Measurements from ENCODE around the gene MOB3A. TPM values are rescaled to one million over a fixed set of nuclear protein-coding genes. Genes with fewer than 3 reads are reported as not detected.

Gene MOB3A
- polyA plus RNA-seq, 1 donor, result 13.4 TPM

DNA sequence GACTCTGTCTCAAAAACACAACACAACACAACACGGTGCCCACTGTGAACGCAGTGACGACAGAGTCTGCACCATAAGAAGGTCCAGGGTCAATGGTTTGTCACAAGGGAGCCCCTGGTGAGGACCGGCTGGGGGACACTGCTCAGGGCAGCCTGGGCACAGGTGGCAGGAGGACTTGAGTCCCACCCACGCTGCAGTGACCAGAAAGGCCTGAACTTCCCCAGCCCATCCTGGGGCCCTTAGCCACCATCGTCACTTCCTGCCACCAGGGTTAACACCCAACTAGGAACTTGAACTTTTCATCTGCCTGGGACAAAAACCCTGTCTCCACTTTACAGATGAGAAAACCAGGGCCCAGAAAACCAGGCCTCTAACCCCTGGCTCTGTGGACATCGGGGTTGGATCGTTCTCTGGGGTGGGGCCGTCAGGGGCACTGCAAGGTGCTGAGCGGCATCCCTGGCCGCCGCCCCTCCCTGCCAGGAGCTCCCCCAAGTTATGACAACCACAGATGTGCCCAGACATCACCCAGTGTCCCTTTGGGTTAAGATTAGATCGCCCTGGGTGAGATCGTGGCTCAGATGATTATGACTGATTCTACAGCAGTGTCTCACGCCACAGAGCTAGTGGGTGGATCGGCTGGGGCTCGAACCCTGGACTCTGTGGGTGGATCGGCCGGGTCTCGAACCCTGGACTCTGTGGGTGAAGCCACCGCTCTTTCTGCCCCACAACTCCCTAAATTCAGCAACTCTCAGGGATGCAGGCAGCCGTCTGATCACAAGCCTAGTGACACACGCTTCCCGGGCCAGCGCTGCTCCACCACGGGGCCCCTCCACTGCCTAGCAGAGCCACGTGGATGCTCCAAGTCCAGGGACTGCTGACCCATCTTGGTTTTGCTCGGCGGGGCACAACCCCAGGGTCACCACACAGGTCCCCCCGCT lies 14.0 kb downstream of the MOB3A start:
- no peak for DNase-seq (ENCODE audit: low read depth)

DNA sequence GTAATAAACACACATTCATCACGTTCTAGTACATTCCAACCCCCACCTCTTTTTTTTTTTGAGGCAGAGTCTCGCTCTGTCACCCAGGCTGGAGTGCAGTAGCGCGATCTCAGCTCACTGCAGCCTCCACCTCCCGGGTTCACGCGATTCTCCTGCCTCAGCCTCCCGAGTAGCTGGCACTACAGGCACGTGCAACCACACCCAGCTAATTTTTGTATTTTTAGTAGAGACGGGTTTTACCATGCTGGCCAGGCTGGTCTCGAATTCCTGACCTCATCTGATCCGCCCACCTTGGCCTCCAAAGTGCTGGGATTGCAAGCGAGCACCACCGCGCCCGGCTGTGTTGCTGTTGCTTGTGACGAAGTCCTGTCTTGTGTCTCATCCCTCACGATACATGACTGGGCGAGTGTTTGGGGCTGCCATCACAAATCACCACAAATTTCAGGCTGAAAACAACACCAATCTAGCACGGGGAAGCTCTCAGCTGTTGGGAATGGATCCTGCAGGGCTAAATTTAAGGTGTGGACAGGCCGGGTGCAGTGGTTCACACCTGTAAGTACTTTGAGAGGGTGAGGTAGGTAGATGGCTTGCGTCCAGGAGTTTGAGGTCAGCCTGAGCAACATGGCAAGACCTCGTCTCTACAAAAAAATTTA lies 15.7 kb downstream of the MOB3A start:
- DNase-seq (ENCODE audit: low read depth), result no peak

DNA sequence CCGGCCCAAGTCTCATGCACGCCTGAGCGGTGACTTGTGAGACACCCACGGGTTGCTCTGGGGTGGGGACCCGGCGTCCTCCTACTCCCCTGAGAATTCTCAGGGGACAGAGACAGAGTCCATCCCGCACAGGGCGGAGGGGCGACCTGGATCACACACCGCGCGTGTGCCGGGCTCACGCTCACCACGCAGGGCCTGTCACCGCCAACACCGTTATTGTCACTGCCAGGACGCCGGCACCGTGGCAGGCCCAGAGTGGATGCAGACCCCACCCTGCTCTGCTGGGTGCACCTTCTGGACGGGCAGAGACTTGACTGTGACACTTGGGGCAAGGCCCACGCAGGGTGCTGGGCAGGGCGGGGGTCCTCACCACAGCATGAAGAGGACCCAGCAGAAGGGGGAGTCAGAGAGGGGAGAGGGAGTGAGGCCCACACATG lies 16.2 kb downstream of the MOB3A start:
- no peak for DNase-seq (ENCODE audit: low read depth)

DNA sequence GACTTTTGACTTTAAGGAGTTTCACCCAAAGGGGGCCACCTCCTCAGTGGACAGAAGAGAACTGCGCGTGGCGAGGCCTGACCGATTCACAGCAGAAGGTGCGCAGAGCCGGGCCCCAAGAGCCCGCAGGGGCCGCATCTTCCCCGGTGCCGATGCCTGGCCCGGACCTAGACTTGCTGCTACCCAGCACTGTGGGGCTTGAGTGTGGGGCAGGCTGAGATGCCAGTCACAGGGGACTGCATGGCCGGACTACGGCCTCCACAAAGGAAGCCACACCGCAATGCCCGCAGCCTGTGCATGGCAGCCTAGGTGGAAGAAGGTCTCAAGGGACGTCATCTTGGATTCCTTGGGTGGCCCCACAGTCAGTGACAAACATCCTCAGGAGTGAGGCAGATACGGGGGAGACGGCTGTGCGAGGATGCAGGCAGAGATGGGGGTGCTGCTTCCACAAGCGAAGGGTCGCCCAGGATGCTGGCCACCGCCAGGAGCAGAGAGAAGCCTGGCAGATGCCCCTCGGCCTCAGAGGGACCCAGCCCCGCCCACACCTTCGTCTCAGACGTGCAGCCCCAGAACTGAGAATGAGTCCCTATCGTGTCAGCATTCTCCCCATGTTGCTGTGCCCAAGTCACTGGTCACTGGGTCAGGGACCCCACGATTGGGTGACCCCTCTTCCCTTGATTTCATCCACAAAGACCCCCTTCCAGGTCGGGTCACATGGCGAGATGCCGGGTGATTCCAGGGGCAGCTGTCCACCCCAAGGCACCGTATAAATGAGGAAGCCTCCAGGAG lies 16.9 kb downstream of the MOB3A start:
- no peak for DNase-seq (ENCODE audit: low read depth)

DNA sequence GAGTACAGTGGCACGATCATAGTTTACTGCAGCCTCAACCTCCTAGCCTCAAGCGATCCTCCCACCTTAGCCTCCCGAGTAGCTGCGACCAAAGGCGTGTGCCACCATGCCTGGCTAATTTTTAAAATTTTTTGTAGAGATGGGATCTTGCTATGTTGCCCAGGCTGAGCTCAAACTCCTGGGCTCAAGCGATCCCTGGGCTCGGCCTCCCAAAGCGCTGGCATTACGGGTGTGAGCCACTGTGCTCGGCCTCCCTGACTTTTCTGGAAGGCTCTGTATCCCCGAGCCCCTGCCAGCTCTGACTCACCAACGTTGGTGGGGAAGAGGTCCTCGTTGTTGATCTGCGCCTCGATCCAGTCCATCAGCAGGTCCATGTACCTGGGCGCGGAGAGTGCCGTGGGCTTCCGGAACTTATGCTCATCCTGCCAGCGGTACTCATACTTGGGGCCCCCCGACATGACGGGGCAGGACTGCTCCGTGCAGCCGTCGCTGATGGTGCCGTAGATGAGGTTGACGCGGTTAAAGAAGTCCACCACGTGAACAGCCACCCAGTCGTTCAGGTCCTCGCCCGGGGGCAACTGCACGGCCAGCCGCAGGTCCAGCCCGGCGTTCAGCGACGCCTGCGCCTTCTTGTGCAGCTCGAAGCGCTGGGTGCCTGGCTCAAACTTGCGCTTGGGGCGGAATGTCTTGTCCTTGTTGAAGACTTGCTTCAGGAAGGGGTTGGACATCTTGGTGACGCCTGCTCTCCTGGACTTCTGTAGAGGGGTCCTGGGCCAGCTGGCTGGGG lies 18.1 kb downstream of the MOB3A start:
- DNase-seq (ENCODE audit: low read depth), result no peak

DNA sequence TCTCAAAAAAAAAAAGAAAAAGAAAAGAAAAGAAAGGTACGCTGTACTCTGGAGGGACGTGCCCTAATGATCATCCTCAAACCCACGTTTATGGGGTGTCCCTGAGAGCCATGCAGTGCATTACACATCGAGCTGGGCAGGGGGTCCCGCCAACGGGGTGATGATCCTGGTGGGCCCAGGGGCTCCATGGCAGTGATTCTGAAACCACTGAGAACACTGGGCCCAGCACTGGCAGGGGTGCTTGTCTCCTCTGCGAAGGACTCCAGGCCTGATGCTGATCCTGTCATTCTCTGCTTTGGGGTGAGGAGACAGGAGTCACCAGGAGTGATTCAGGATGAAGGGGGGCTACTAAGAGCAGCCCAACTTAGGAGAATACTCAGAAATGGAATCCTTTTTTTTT lies 18.7 kb downstream of the MOB3A start:
- no peak for DNase-seq (ENCODE audit: low read depth)

DNA sequence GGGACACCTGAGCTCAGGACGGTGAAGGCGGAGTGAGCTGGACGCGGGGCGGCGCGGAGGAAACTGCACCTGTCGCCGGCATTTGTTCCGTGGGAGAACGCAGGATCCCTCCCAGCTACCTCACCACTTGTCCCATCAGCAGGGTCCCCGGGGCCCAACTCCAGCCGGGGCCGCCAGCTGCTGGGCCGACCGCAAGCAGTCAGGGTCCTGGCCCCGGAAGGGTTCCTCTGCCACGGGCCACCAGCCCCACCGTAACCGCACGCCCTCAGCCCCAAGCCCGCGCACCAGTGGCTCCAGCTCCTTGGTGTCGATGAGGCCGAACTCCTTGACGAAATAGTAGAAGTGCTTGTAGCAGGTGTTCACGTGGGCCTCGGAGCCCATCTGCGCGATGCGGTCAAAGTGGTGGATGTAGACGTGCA lies 19.6 kb downstream of the MOB3A start:
- no peak for DNase-seq (ENCODE audit: low read depth)

DNA sequence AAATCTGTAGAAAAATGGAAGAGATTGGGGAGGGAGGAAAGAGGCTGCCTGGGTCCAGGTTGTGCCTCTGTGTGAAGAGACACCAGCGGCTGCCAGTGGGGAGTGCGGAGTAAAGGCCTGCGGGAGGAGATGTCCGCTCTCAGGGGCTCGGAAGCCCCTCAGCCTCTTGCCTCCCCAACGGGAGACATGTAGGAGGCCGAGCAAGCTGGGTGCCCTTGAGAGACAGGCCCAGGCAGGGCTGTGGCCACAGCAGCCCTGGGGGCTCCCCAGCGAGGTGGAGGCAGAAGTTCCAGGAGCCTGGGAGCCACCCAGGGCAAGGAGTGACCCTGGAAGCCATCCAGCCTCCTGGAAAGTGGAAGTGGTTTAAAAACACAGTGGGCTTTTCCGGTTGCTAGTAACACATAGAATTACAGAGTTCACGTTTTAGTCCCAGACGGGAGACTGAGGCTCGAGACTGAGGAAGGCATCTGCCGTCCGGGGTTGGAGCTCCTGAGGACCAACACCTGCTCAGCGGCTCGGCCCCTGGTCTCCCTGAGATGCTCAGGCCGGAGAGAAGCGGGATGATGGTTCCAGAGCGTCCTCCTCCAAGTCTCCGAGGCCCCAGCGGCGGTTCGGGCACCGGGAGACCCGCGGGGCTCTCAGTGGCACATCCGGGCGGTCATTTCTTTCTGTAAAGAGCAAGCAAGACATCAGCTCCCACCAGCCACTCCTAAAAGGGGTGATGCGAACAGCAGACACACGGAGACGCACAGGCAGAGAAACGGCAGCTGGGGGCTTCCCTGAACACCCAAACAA lies 23.2 kb downstream of the MOB3A start:
- DNase-seq (ENCODE audit: low read depth), result no peak

DNA sequence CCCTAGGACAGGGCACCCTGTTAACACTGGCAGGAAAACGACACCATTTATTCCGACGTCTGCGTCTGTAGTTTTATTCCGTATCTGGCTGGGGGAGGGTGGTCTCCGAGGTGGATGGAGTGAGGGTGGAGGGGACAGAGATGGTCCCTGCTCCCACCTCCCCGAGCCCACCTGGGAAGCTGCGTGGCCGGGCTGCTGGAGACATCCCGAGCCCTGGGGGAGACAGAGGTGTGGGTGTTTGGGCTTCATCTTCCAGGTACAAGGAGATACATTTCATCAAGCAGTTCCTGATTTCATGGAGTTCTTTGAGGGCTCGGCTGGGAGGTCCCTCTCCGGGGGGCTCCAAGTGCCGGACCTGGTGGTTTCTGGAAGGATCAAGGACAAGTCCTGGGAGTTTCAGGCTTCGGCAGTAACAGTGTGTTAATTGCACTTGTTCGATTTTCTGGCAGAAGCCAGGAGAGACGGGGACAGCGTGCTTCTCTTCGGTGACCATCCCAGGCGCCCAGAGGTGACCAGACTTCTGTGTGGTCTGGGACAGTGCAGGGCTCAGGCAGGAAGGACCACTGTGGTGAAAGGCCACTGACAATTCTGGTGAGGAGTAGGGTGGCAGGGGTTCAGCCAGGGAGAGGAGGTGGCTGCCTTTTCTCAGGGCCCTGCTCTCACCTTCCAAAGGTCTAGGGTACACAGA lies 25.0 kb downstream of the MOB3A start:
- DNase-seq (ENCODE audit: low read depth), result no peak

DNA sequence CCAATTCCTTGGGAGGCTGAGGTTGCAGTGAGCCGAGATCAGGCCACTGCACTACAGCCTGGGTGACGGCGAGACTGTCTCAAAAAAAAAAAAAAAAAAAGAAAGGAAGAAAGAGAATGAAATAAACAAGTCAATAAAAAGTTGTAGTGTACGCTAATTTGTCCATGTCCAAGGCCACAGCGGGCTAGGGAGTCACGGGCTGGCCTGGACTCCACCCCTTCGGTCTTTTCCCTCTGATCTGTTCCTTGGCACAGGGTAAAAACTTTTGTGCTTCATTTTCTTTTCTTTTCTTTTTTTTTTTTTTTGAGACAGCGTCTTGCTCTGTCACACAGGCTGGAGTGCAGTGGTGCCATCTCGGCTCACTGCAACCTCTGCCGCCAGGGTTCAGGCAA lies 25.7 kb downstream of the MOB3A start:
- no peak for DNase-seq (ENCODE audit: low read depth)

DNA sequence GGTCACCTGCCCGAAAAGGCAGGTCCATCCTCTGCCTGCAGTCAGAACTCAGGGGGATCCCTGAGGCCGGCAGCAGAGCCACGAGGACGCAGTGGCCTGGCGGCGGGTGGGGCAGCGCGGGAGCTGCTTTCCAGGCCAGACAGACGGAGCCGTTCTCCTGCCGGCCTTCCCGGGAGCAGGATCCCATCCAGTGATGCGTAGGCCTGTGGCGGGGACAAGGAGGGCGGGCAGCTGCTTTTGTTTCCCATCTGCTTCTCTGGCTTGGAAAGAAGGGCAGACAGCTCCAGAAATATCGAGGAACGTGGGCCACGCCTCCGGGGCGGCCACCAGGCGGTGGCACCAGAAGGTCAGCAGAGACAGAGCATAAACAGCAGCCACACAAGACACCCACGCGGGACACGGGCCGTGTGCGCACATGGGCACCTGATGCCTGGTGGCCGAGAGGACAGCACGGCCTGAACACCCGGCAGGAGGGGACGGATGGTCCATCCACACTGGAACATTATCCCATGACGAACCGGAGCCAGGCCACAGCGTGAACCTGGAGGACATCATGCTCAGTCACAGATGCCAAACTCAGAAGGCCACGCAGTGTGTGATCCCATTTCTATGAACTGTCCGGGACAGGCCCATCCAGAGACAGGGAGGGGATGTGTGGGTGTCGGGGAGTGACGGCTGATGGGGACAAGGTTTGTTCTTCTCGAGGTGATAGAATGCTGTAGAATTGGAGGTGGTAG lies 31.2 kb downstream of the MOB3A start:
- DNase-seq (ENCODE audit: low read depth), result no peak

DNA sequence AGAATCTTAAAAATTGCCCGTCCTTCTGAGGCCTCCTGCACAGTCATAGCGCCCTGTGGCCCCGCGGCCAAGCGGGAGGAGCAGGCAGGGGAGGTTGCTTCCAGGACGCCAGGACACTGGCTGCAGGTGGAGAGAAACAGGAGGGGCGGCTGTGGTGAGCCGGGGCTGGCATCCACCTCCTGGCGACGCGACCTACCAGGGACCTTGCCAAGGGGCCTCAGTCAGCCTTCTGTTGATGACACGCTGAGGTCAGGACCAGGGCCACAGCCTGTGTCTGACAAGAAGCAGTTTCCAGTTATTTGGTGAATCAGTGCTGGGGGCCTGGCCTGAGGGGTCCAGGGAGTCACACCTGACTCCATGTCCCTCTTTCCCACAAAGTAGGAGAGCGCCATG lies 31.7 kb downstream of the MOB3A start:
- no peak for DNase-seq (ENCODE audit: low read depth)

DNA sequence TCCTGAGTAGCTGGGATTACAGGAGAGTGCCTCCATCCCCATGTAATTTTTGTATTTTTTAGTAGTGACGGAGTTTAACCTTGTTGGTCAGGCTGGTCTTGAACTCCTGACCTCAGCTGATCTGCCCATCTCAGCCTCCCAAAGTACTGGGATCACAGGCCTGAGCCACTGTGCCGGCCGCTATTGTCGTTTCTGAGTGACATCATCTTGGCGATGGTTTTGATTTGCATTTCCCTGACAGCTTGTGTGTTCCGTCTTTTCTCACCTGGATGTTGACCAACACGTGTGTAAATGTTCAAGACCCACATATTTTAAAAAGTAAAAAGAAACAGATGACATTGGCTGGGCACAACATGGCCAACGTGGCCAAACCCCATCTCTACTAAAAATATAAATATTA lies 32.3 kb downstream of the MOB3A start:
- DNase-seq (ENCODE audit: low read depth), result no peak

DNA sequence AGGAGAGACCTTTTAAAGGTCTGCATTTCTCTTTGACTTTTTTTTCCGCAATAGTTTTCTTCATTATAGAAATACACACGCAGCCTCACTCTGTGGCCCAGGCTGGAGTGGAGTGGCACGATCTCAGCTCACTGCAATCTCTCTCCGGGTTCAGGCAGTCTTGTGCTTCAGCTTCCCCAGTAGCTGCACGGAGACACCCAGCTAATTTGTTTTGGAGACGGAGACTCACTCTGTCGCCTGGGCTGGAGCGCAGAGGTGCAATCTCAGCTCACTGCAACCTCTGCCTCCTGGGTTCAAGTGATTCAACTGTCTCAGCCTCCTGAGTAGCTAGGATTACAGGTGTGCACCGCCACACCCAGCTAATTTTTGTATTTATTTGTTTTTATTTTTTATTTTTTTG lies 33.4 kb downstream of the MOB3A start:
- no peak for DNase-seq (ENCODE audit: low read depth)

DNA sequence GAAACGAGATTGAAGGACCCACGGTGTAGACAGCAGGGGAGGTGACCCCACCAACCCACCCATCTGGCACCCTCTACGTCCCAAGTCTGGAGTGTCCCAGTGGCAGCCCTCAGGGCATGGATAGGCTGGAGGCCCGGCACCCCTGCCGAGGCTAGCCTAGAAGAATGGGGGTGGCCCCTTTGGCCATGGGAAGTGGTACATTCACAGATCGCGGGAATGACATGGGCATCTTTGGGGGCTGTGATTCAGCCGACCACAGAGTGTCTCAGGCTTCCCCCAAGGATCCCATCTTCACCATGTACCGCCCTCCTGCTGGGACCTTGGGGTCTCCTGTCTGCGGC lies 33.8 kb downstream of the MOB3A start:
- DNase-seq (ENCODE audit: low read depth), result no peak

DNA sequence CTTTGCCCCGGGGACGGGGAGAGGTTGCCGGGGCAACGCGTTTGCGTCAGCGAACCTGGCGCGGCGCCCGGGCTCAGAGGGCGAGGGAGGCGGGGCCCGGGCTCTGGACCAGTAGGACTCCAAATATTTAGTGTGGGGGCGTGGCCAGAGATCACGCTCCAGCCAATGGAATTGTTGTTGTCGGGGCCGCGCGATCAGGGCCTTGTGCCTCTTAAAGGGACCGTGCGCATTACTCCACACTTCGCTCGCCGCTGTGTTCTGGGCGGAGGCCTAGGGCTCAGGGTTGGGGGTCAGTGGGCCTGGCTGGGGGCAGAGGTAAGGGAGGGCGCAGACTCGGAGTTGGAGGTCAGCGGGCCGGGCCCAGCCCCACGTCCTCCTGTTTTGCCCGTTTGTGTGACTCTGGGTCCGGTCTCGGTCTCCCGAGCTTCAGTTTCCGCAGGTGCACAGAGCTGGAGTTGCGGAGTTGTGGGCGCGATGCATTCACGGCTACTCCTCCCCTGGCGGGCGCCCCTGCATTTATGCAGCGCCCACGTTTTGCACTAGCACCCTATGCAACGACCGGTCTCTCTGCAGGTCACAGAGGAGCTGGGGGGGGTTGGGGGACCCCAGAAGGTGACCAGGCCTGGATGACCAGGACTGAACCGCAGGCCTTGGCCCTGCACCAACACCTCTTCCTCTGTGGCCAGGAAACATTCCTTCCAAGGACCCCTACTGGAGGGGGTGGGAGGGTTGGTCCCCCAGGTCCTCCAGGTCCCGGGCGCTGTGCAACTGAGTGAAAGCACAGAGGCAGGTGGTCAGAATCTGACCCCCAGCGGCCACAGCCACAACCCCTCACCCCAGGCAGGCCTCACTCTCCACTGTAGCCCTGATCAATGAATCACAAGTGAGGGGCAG lies 34.4 kb downstream of the MOB3A start:
- DNase-seq (ENCODE audit: low read depth), result peak; percentile 83

DNA sequence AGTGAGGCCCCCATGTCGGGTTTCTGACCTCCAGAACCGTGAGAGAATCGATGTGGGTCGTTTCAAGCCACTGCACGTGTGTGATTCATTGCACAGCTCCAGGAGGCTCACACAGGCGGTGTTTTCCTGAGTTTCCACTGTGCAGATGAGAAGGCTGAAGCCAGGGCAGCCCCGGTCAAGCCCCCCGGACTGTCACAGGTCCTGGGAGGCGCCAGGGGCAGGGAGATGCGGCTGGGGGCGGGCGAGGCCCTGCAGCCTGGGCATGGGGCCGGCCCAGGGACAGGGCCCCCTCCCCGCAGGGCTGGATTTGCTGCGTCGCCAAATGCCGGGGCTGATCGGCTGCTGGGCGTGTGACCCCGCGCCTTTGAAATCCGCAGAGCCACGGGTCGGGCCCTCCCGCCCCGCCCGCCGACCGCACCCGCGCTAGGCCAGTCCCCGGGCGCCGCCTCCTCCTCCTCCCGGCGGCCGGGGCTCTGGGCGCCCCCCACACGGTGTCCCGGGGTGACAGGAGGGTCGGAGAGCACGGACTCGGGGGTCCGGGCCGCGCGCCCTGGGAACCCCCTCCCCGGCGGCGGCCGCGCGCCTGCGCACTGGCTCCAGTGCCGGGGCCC lies 35.1 kb downstream of the MOB3A start:
- DNase-seq (ENCODE audit: low read depth), result no peak
